Activated CD4-positive, alpha-beta T cell treated with anti-CD3 and anti-CD28 coated beads, Interleukin-10, Interleukin-2, amounts not matched to agents 100 ng/mL and 50 ng/mL, durations not matched to agents 16 hours and 8 hours (primary cell): ENCODE results near the gene SPRN.
A peak's percentile ranks its signal among the peaks of the same experiment; 100 is the strongest.
"Not testable (repeated sequence)": the region's sequence is repeated elsewhere in the genome, so short reads cannot be mapped to it uniquely, and the experiment has no call there.

ENCODE experiments used
- DNase-seq: peaks from one replicate; pipeline ENCODE4 v3.0.0-alpha.2; 2020

SPRN gene

DNA sequence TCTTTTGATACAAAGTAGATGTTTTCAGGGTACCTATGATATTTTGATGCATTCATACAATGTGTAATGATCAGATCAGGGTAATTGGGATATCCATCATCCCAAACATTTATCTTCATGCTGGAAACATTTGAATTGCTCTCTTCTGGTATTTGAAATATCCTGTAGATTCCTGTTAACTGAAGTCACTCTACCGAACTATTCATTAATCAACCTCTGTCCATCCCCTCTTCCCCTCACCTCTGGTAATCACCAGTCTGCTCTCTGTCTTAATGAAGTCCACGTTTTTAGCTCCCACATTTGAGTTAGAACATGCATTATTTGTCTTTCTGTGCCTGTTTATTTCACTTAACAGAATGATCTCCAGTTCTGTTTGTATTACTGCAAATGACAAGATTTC, 19.2 kb downstream of the SPRN start:
- DNase-seq = no peak

DNA sequence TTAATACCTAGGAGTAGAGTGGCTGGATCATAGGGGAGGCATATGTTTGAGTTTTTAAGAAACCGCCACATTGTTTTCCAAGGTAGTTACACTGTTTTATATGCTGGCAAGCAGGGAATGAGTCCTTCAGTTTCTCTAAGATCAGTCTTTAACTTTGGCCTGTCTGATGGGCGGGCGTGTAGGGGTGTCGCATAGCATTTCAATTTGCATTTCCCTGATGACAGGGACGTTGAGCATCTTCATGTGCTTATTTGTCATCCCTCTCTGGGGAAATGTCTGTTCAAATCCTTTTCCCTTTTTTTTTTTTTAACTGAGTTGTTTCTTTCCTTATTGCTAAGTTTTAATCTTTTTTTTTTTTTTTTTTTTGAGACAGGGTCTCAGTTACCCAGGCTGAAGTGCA, 20.6 kb downstream of the SPRN start:
- DNase-seq = no peak

DNA sequence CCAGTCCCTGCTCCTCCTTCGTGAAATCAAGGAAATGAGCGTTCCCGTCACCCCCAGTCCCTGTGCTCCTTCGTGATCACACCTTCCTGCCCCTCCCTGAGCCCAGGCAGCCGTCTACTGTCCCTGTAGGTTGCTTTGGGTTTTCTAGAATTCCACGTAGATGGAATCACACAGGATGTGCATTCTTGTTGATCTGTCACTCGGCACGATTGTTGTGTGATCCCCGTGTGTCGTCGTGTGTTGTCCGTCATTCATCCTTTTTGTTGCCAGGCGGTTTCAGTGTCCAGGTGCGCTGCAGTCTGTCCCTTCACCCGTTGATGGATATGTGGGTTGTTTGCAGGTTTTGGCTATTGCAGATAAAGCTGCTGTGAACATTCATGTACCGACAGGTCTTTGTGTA, 21.1 kb downstream of the SPRN start:
- DNase-seq = no peak

DNA sequence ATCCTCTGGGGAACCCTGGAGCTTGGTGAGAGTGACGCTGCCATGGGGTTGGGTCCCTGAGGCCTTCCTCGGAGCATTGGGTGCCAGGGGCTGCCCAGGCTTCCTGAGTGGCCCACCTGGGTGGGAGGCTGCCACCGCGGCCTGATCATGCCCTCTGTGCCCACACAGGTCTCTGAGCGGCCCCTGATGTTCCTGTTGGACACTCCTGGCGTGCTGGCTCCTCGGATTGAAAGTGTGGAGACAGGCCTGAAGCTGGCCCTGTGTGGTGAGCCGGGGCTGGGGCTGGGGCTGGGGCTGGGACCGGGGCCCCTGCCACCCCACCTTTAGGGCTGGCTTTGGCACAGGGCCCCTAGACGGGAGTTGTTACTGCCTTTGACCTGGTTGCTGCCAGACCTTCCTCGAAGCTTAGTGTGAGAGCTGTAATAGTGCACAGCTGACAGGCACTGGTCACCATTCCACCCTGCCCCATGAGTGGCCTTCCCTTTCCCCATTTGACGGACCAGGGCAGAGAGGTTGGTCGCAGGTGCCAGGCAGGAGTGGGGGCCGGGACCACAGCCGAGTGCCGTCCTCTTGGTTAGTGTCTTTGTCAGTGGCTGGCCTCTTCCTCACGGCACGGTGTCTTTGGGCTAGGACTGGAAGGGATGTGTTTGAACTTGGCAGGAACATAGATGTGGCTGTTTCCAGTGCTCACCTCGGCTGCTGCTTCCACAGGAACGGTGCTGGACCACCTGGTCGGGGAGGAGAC, 22.3 kb downstream of the SPRN start:
- no peak for DNase-seq

DNA sequence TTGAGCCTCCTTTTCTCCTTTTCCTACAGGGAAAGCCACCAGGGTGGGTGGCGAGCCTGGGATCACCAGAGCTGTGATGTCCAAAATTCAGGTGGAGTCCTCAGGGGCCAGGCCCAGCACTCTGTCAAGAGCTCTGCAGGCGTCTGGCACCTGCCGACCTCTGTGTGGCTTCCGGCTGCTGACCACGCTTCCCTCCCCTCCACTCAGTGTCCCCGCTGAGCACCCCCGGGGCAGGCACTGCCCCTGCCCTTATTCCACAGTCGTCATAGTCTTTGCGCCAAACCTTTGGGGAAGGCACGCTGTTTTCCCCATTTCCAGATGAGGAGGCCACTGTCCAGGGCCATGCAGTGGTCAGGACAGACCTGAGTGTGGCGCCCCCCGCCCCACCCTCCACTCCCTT, 22.9 kb downstream of the SPRN start:
- no peak for DNase-seq

DNA sequence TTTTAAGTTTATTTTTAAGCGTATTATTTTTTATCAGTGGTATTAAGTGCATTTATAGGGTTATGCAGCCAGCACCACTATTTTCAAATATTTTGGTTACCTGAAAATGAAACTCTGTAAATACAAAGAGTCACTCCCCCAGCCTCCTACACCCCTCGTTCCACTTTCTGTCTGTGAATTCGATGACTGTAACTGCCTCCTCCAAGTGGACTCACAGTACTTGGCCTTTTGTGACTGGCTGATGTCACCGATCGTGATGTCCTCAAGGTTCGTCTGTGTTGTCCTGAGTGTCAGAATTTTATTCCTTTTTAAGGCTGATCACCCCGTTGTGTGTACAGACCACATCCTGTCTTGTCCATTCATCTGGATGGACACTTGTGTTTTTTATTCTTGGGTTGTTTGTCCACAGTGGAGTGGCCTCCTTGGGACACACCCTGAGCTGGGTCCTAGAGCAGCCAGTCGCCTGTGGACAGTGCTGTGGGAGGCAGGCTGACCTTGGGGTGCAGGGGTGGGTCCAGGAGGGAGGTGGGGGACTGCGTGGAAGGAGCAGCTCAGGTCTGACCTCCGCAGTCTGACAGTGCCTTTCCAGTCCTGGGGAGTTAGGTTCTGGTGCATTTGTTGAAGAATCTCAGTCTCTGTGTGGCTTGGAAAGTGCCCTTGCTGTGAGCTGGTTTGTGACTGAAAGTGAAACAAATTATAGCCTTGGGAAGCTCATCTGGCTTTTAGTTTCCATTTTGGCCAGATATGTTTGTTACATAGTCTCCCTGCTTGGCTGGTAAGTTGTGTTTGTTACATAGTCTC, 23.6 kb downstream of the SPRN start:
- peak; percentile 50 for DNase-seq

DNA sequence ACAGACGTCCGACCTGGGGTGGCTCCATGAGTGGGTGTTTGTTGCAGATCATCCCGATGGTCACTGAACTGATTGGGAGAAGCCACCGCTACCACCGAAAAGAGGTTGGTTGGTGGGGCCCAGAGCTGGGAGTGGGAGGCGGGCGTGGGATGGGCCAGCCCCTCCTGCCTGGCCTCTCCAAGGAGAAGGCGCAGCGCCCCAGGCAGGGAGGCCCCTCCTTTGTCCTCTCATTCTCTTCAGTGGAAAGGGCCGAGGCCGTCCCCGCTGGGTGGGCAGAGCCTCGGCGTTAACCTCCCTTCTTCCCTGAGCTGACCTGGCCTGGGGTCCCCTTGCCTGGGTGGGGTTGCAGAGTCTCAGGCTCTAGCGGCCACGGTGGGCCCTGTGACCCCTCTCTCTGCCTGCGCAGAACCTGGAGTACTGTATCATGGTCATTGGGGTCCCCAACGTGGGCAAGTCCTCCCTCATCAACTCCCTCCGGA, 25.3 kb downstream of the SPRN start:
- DNase-seq = no peak

DNA sequence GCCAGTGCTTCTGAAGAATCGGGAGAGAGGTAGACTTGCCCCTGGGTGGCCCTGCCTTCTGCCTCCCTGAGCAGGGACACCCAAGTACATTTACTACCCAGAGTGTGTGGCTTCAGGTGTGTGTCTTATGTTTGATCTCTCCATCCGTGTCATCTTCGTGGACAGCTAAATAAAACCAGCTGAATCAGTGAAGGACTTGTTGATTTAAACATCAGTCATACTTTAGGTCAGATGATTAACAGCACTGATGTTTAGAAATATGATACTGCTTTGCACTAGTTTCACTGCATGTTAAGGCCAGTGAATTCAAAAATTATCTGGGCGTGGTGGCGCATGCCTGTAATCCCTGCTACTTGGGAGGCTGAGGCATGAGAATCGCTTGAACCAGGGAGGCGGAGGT, 26.5 kb downstream of the SPRN start:
- DNase-seq = no peak

DNA sequence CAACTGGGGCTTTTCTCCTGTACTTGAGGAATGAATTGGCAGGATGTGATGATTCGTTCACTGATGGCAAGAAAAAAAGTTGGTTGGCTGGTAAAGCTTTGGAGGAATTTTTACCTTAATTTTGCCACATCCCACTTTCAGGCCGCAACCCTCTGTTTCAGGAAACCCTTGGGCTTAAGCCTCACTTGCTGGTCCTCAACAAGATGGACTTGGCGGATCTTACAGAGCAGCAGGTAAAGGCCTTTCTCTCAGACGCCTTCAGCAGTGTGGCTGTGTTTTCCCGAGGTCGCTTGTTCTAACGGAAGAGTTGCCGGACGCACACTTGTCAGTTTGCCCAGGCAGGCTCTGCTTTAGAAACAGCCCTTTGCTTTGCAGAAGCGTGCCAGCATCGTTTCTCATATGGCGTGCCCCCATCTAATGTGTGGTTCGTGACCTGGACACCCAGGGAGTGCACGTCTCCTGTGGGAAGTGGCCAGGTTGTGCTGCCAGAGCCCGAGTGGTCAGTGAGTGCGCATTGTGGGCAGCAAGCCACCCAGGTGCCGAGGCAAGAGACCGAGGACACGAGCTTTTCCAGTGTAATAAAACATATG, 28.3 kb downstream of the SPRN start:
- DNase-seq = no peak

DNA sequence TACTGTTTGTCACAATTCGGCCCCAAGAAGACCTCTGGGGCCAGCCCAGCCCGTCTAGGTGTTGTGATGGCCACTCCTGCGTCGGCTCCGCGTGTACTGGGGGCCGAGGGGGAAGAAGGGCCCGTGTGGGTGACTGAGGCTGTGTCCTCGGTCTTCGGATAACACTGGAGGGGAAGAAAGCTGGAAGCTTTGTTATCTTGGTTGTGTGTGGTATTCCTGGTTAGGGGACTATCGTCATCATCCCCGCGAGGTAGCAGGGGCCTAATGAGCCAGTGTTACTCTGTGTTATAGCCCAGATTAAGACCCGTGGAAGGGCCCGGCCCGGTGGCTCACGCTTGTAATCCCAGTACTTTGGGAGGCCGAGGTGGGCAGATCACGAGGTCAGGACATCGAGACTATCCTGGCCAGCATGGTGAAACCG, 29.6 kb downstream of the SPRN start:
- DNase-seq = no peak

DNA sequence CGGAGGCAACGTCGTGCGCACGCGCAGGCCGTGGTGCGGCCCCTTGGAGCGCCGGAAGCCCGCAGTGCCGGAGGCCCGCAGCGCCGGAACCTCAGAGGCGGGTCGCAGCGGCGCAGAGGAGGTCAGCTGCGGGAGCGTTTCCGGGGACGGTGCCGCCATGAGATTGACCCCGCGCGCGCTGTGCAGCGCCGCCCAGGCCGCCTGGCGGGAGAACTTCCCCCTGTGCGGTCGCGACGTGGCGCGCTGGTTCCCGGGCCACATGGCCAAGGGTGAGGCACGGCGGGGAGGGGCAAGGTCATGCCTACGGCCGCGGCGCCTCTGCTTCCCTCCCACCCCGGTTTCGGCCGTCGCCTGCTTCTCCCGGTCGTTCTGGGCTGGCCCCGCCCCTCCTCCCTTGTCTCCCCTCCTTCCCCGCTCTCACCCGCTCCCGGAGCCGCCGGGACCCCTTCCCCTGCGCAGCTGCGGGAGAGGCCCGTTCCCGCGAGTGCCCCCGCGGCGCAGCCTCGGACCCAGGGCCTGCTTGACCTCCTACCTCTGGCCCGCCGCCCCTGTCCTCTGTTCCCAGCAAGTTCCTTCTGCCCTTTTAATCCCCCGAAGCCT, 30.3 kb downstream of the SPRN start, which contains the start of gene MTG1:
Gene MTG1 (plus strand): TSS at position 94 of the 600 bp plus-strand sequence. CDS start 64 bp downstream, at position 158.
- DNase-seq = peak; percentile 98

DNA sequence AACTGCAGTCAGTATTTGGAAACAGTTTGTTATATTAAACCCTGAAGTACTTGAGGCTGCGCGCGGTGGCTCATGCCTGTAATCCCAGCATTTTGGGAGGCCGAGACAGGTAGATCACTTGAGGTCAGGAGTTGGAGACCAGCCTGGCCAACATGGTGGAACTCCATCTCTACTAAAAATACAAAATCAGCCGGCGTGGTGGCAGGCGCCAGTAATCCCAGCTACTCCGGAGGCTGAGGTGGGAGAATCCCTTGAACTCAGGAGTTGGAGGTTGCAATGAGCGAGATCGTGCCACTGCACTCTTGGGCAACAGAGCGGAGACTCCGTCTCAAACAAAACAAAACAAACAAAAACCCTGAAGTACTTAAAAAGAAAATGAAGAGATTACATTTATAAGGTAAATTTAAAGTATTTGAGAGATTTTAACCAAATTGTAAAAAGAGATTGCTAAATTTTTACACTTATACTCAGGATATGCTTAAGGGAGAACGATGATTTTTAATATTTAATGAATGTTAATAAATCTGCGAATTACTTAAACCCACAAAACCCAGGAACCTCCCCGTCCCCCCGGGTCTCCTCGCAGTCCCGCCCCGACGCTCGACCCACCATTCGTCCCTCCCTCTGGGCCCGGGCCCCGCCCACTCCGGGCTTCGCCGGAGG, 30.9 kb downstream of the SPRN start:
- no peak for DNase-seq

DNA sequence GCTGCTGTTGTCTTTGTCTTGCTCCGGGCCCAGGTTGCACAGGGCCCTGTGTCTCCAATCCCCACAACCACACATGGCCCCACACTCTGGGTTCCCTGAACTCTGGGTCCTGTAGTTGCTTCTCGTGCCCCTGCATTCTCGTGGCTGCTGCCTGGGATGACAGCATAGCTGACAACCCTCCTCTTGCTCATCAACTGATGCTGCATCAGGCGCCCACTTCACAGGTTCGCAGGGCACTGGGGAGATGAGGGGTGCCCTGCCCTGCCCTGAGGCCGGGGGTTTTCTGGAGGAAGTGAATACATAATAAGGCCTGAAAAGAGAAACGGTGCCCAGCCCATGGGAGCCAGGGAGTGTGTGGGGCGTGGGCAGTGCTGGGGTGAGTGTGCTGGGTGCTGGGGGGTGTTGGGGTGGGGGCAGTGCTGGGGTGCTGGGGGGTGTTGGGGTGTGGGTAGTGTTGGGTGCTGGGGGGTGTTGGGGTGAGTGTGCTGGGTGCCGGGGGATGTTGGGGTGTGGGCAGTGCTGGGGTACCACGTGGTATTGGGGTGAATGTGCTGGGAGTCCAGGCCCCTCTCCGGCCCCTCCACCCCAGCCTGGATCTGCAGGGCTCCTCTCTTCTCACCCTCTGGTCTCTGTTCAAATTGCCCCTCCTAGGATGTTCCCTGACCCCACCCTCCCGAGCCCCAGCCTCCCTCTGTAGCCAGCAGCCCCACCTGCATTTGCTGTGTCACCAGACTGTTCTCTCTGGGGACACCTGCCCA, 32.5 kb downstream of the SPRN start:
- no peak for DNase-seq

DNA sequence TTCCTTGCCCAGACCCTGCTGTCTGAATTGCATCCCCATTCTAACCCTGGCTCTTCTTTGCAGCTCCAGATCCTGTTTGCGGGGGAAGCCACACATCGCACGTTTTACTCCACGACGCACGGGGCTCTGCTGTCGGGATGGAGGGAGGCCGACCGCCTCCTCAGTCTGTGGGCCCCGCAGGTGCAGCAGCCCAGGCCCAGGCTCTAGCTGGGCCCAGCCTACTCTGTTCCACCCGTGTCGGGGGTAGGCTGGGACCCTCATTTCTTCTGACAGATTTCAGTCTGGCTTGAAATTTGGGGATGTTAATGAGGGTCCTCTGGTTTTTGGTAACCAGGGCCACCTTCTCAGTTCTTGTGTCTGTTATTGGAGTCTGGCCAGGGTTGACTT, 33.2 kb downstream of the SPRN start:
- DNase-seq = no peak

DNA sequence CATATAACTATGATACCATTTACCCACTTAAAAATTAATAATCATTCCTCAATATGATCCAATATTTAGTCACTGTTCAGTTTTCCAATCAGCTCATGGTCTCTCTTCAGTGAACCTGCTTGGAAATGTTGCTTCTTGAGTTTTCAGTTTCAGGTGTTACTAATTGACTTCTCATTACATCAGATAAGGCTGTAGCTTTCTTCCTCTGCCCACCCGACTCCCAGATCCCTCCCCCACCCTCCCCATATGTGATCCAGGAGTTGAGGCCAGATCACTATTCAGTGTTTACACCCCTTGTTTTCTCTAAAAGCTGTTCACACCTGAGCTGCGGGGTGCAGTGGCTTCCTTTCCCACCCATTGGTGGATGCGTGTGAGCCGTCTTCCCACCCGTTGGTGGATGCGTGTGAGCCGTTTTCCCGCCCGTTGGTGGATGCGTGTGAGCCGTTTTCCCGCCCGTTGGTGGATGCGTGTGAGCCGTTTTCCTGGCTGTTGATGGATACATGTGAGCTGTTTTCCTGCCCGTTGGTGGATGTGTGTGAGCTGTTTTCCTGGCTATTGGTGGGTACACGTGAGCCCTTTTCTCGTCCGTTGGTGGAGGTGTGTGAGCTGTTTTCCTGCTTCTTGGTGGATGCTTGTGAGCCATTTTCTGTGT, 33.7 kb downstream of the SPRN start:
- DNase-seq = no peak

DNA sequence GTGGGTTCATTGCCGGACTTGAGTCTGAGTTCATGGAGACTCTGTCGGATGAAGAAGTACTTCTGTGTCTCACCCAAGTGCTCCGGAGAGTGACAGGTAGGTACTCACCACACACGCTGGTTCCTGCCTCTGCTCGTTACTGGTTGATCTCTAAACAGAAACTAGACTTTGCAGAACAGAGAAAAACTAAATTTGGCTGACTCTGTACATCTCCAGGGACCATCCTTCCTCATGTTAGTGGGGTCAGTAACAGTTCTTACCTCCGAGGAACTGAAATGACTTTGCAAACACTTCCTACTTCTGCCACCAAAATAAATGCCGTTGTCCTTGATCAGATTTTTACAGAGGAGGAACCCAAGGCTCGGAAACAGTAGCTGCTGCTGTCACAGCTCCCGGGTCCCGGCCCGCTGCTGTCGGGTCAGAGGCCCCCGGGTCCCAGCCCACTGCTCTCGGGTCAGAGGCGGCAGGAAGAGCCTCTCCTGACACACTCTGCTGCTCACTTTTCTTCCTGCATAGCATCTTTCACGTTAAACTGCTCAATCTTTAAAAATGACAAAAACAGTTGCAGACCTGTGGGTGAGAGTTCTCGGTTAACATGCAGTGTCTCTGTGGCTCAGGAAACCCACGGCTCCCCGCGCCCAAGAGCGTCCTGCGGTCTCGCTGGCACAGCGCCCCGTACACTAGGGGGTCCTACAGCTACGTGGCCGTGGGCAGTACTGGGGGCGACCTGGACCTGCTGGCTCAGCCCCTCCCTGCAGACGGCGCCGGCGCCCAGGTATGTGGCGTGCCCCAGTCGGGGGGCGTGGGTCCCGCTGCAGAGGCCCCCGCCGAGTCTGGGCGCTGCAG, 35.2 kb downstream of the SPRN start:
- peak; percentile 61 for DNase-seq

DNA sequence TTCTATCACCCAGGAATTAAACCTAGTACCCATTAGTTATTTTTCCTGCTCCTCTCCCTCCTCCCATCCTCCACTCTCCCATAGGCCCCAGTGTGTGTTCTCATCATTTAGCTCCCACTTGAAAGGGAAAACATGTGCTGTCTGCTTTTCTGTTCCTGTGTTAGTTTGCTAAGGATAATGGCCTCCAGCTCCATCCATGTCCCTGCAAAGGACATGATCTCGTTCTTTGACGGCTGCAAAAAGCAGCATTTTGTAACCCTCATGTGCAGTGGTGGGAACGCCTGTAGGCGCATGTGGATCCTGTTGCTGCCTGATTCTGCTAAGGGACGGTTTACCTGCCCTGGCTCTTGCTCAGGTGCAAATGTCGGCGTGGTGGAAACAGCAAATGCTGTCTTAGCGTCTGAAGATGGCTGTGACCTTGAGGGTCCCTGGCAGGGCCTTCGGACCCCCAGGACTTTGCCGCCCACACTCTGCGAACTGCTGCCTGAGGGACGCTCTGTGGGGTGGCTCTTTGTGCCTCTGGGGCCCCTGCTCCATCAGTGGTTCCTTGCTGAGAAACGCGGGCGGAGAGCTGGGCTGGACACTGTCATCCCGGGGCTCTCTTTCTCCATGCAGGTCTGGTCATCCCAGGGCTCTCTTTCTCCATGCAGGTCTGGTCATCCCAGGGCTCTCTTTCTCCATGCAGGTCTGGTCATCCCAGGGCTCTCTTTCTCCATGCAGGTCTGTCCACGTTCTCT, 36.0 kb downstream of the SPRN start:
- DNase-seq = no peak

DNA sequence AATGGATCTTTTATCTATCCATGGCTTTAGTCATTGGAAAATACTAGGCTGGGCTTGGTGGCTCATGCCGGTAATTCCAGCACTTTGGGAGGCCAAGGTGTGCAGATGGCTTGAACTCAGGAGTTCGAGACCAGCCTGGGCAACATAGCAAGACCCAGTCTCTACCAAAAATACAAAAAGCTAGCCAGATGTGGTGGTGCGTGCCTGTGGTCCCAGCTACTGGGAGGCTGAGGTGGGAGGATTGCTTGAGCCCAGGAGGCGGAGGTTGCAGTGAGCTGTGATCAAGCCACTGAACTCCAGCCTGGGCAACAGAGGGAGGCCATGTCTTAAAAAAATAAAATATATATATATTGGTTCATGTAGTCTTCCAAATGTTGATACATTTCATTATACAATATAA, 37.5 kb downstream of the SPRN start:
- DNase-seq = not testable (repeated sequence)

DNA sequence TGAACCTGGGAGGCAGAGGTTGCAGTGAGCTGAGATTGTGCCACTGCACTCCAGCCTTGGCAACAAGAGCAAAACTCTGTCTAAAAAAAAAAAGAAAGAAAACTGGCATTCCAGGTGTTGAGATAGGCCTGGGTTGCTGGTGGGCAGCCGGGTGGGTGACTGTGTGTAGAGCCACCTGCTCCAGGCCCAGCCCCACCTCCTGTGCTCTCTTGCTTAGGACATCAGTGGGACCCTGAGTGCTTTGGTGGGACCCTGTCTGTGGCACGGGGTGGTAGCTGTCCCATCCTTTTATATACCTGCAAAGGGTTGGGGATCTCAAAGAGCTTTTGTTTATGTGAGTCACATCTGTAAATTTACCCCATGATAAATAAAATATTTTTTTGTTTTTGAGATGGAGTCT, 39.2 kb downstream of the SPRN start:
- no peak for DNase-seq

DNA sequence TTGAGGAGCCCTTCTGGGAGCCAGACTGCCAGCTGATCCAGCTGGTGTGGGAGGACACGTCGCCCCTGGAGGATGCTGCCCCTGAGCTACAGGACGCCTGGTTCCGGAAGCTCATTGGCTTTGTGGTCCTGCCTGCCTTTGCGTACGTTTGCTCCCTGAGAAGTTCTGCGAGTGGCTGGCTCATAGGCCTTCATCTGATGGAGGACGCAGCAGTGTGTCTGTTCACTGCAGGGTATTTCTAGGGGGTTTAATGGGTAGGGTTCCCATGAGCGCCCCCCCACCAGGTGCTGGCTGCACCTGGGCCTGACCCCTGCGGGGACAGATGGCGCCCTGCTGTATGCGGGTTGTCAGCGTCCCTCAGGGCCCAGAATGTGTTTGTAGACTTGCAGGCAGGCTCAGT, 40.4 kb downstream of the SPRN start:
- DNase-seq = no peak
